Liver (tissue), 3 donors: Measurements from ENCODE around the gene BARX2.

Experiments
- CTCF ChIP-seq: fragments of 150-350 bp; IDR thresholded peaks from 2 replicates; pipeline ENCODE4 v1.5.1; 2017; ENCODE audit warnings: improper control_type of control experiment, low read depth, low read length; ENCODE audit not compliant: missing input control
- HNF4G ChIP-seq: IDR thresholded peaks from 2 replicates; pipeline ENCODE4 v1.6.1; 2016; ENCODE audit warnings: antibody characterized with exemption
- JUND ChIP-seq, 2 donors: IDR thresholded peaks; 2 replicates each; pipeline ENCODE4 v1.6.1; 2016; ENCODE audit warnings: antibody characterized with exemption in 2 of 2
- MAX ChIP-seq: IDR thresholded peaks from 2 replicates; pipeline ENCODE4 v1.6.1; 2016; ENCODE audit warnings: antibody characterized with exemption
- NR2F2 ChIP-seq: IDR thresholded peaks from 2 replicates; pipeline ENCODE4 v1.6.1; 2016; ENCODE audit warnings: antibody characterized with exemption
- RAD21 ChIP-seq, 2 donors: IDR thresholded peaks; 2 replicates each; pipeline ENCODE4 v1.6.1; 2016; ENCODE audit warnings: antibody characterized with exemption in 2 of 2, mild to moderate bottlenecking in 2 of 2
- RXRA ChIP-seq, 2 donors: IDR thresholded peaks; 2 replicates each; pipeline ENCODE4 v1.6.1; 2017 to 2018; ENCODE audit warnings: antibody characterized with exemption in 2 of 2, mild to moderate bottlenecking in 1 of 2
- TAF1 ChIP-seq: conservative IDR thresholded peaks from 2 replicates; pipeline ENCODE4 v1.6.1; 2016; ENCODE audit warnings: antibody characterized with exemption, mild to moderate bottlenecking
- TF ChIP-seq, protein P1 (sequence below): IDR thresholded peaks from 2 replicates; pipeline ENCODE4 v1.6.1; 2016; ENCODE audit warnings: antibody characterized with exemption
- donor health status: healthy.
- donor health status: healthy.

DNA sequence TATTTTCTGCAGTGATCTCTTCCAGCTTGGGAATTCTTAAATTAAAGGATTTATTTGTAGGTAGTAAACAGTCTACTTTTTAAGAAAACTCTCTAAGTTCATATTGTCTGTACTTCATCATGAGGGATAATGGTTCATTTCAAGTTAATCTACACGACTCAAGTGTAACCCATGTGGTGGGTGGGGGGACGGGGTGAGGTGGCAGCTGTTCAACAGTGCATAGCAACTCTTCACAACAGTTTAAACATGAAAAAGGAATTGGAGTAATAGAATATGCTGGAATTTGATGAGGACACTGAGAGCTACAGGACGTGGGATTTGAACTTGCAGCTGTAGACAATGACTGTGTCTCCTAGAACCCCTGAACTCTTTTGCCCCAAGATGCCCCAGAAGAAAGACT lies 20.8 kb downstream of the BARX2 start:
- TF ChIP-seq HNF4G, result no peak
- no peak for TF ChIP-seq CTCF
- no peak for TF ChIP-seq TAF1
- no peak for TF ChIP-seq MAX
- TF ChIP-seq, protein P1, sequence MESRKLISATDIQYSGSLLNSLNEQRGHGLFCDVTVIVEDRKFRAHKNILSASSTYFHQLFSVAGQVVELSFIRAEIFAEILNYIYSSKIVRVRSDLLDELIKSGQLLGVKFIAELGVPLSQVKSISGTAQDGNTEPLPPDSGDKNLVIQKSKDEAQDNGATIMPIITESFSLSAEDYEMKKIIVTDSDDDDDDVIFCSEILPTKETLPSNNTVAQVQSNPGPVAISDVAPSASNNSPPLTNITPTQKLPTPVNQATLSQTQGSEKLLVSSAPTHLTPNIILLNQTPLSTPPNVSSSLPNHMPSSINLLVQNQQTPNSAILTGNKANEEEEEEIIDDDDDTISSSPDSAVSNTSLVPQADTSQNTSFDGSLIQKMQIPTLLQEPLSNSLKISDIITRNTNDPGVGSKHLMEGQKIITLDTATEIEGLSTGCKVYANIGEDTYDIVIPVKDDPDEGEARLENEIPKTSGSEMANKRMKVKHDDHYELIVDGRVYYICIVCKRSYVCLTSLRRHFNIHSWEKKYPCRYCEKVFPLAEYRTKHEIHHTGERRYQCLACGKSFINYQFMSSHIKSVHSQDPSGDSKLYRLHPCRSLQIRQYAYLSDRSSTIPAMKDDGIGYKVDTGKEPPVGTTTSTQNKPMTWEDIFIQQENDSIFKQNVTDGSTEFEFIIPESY, result no peak
- TF ChIP-seq NR2F2, result no peak
- TF ChIP-seq JUND (IDR thresholded peaks at IDR 0.05), result no peak
- TF ChIP-seq RAD21 (IDR thresholded peaks at IDR 0.05), result no peak
- TF ChIP-seq RXRA (IDR thresholded peaks at IDR 0.05), result no peak
